ENCODE results near the gene PPIL4. TPM values are rescaled to one million over a fixed set of nuclear protein-coding genes. Genes with fewer than 3 reads are reported as not detected.

PPIL4 gene
- total and polyA plus RNA-seq, 10 of the 15 experiments (the other 5 are each of a cell fraction or from before 2014, with no cell fraction given): 8.0 to 28.4 (median 24.3) TPM

- peak; percentile 31 for TF ChIP-seq MTA2 (IDR thresholded peaks at IDR 0.05; ENCODE audit: low read depth)
- no peak for TF ChIP-seq STAT1 (conservative IDR thresholded peaks at IDR 0.05)
- TF ChIP-seq EP300 (IDR thresholded peaks at IDR 0.05; ENCODE audit: borderline replicate concordance in 1 of 2, control insufficient read depth in 1 of 2, low read depth in 2 of 2, low read length in 2 of 2): peak; percentile 37 to 74; a peak in 3 of 4 replicates
- TF ChIP-seq ZNF217 (IDR thresholded peaks at IDR 0.05): no peak
- TF ChIP-seq ELK1 (IDR thresholded peaks at IDR 0.05; ENCODE audit: low read depth, low read length): 0 out of 2 replicates have a peak, but pooled peaks have one; percentile 51
- TF ChIP-seq CEBPB (IDR thresholded peaks at IDR 0.05; ENCODE audit: borderline replicate concordance in 1 of 2, low read depth in 2 of 2, low read length in 2 of 2): no peak
- peak; percentile 64 for TF ChIP-seq NR2F1 (conservative IDR thresholded peaks at IDR 0.05)
- peak; percentile 75 for TF ChIP-seq DPF2 (IDR thresholded peaks at IDR 0.05)
- TF ChIP-seq MXI1 (IDR thresholded peaks at IDR 0.05; ENCODE audit: low read depth, low read length): peak; percentile 74
- TF ChIP-seq RELB (IDR thresholded peaks at IDR 0.05; ENCODE audit: low read depth): peak; percentile 85
- TF ChIP-seq SKIL (IDR thresholded peaks at IDR 0.05; ENCODE audit: low read depth, poor library complexity, severe bottlenecking): peak; percentile 48
- peak; percentile 55 for TF ChIP-seq ZNF687 (IDR thresholded peaks at IDR 0.05)
- TF ChIP-seq RAD21 (IDR thresholded peaks at IDR 0.05; ENCODE audit: insufficient read depth, low read depth, low read length): peak; percentile 45
- TF ChIP-seq IKZF1 (conservative IDR thresholded peaks at IDR 0.05): peak; percentile 94
- TF ChIP-seq ZNF207 (IDR thresholded peaks at IDR 0.05; ENCODE audit: borderline replicate concordance): no peak; the same call in 1 of the 2 replicates
- peak; percentile 71; the same call in 1 of the 2 replicates for TF ChIP-seq TCF3 (IDR thresholded peaks at IDR 0.05; ENCODE audit: borderline replicate concordance, insufficient read depth, low read depth, low read length)
- TF ChIP-seq ZNF24 (IDR thresholded peaks at IDR 0.05): peak; percentile 42; the same call in 1 of the 2 replicates
- no peak for TF ChIP-seq MTA3 (IDR thresholded peaks at IDR 0.05; ENCODE audit: borderline replicate concordance, low read length)
- 0 out of 2 replicates have a peak, but pooled peaks have one; percentile 34 for TF ChIP-seq RB1 (IDR thresholded peaks at IDR 0.05; ENCODE audit: borderline replicate concordance)
Measured at GRCh38 chr6:149484733-149485700, 60.8 kb downstream of the PPIL4 start, which contains the start of gene ZC3H12D (continued).
